Panc1 (cell line): ENCODE measurements around the gene SLC6A17. TPM values are rescaled to one million over a fixed set of nuclear protein-coding genes. Genes with fewer than 3 reads are reported as not detected.

Experiments used
- ATAC-seq: fragments of 200-7000 bp; cut with Tn5 transposase; 2 replicates; pipeline ENCODE4 v1.9.1; 2020; ENCODE audit warnings: mild to moderate bottlenecking, moderate library complexity
- BruUV-seq: library from RNA; stranded (reverse); fragments of 400-500 nt; replicated peaks from 2 replicates; lab custom pipeline; 2021; lab: Mats Ljungman, UMichigan
- CTCF ChIA-PET: fragments of 300-600 bp; sonication (Branson Sonifier 250); formaldehyde crosslinking; loops from one replicate; lab custom pipeline; 2022; ENCODE audit warnings: antibody characterized with exemption; lab: Charles Lee
- POLR2A ChIA-PET: fragments of 300-600 bp; sonication (Branson Sonifier 250); formaldehyde crosslinking; loops from one replicate; lab custom pipeline; 2022; ENCODE audit warnings: antibody characterized with exemption; lab: Charles Lee
- DNase-seq: peaks from one replicate; pipeline ENCODE4 v3.0.0-alpha.2; 2010; ENCODE audit warnings: low read depth, low spot score
- H3K27ac ChIP-seq: 2 replicates; pipeline ENCODE4 v1.5.1; 2011; ENCODE audit warnings: mild to moderate bottlenecking, low read length, inconsistent platforms
- H3K27me3 ChIP-seq: fragments of 200-500 bp; sonication (Bioruptor generic); 2 replicates; pipeline ENCODE4 v1.6.0; 2014; ENCODE audit warnings: low read length, inconsistent platforms; ENCODE audit not compliant: control insufficient read depth, insufficient read depth
- H3K36me3 ChIP-seq: fragments of 200-500 bp; sonication (Bioruptor generic); 2 replicates; pipeline ENCODE4 v1.5.1; 2014; ENCODE audit warnings: inconsistent platforms, mild to moderate bottlenecking, low read length, moderate library complexity; ENCODE audit not compliant: control insufficient read depth, insufficient read depth
- H3K4me1 ChIP-seq: 2 replicates; pipeline ENCODE4 v1.5.1; 2011; ENCODE audit warnings: inconsistent platforms, mild to moderate bottlenecking, low read length, moderate library complexity; ENCODE audit not compliant: control insufficient read depth, insufficient read depth
- H3K4me3 ChIP-seq, 2 experiments: 2 replicates each; pipeline ENCODE4 v1.5.1; 2011 to 2012; ENCODE audit warnings: low read depth in 2 of 2, low read length in 2 of 2, mild to moderate bottlenecking in 2 of 2, inconsistent platforms in 1 of 2, moderate library complexity in 1 of 2
- H3K9me3 ChIP-seq: fragments of 200-500 bp; sonication (Bioruptor generic); 2 replicates; pipeline ENCODE4 v1.5.1; 2014; ENCODE audit warnings: low read depth, mild to moderate bottlenecking, inconsistent platforms, low read length, moderate library complexity; ENCODE audit not compliant: control insufficient read depth, insufficient read depth
- POLR2AphosphoS5 ChIP-seq: IDR thresholded peaks from 2 replicates; pipeline ENCODE4 v1.6.1; 2012; ENCODE audit warnings: mild to moderate bottlenecking, low read depth, low read length, moderate library complexity
- SIN3A ChIP-seq: IDR thresholded peaks from 2 replicates; pipeline ENCODE4 v1.6.1; 2012; ENCODE audit warnings: low read depth, mild to moderate bottlenecking, low read length, moderate library complexity, borderline replicate concordance; ENCODE audit not compliant: insufficient read depth
- TCF7L2 ChIP-seq: IDR thresholded peaks from 2 replicates; pipeline ENCODE4 v1.6.1; 2011; ENCODE audit warnings: mild to moderate bottlenecking, low read depth, low read length, inconsistent platforms
- in situ Hi-C: cut with HindIII; loops from 2 replicates; pipeline ENCODE4 v1.10.0; 2016; ENCODE audit warnings: low sequenced_read_pairs, low pct_unique_long_range_greater_than_20kb
- intact Hi-C: fragments of 100-400 bp; cut with micrococcal nuclease; formaldehyde crosslinking; loops from one replicate; pipeline ENCODE4 v1.10.0; 2022; ENCODE audit not compliant: unreplicated experiment
- total RNA-seq: library from RNA; stranded (reverse); gene quantifications from one replicate; pipeline ENCODE4 v1.2.1, GENCODE V29; 2021; ENCODE audit not compliant: unreplicated experiment
- TF ChIP-seq, protein P1 (sequence below): fragments of 450-650 bp; IDR thresholded peaks from 2 replicates; pipeline ENCODE4 v1.5.1; 2017; ENCODE audit warnings: mild to moderate bottlenecking
- TF ChIP-seq, protein P2 (sequence below), 2 experiments: IDR thresholded peaks; 2 replicates each; pipeline ENCODE4 v1.6.1; 2011 to 2012; ENCODE audit warnings: low read depth in 2 of 2, control low read depth in 1 of 2, low read length in 1 of 2, mild to moderate bottlenecking in 1 of 2, moderate library complexity in 1 of 2; ENCODE audit not compliant: insufficient read depth in 1 of 2

Gene SLC6A17
- total RNA-seq, 1 experiment from 2014 or later = 5.7 TPM

DNA sequence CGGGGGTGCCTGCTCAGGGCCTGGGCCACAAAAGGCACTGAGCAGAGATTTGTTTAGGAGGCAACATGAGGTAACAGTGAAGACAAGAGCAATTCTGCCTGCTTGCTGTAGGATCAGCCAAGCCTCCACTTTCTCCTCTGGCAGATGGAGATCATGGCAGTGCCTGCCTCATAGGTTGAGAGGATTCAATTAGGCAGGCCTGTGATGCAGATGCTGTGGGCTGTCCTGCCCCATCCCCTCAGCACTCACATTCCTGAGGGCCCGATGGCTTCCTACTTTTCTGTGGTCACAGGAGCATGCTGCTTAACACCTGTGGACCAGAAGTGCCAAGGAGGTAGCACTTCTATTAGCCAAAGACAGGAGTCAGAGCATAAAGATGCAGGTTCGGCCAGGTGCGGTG, 39.2 kb upstream of the SLC6A17 start:
- TF ChIP-seq, protein P1, sequence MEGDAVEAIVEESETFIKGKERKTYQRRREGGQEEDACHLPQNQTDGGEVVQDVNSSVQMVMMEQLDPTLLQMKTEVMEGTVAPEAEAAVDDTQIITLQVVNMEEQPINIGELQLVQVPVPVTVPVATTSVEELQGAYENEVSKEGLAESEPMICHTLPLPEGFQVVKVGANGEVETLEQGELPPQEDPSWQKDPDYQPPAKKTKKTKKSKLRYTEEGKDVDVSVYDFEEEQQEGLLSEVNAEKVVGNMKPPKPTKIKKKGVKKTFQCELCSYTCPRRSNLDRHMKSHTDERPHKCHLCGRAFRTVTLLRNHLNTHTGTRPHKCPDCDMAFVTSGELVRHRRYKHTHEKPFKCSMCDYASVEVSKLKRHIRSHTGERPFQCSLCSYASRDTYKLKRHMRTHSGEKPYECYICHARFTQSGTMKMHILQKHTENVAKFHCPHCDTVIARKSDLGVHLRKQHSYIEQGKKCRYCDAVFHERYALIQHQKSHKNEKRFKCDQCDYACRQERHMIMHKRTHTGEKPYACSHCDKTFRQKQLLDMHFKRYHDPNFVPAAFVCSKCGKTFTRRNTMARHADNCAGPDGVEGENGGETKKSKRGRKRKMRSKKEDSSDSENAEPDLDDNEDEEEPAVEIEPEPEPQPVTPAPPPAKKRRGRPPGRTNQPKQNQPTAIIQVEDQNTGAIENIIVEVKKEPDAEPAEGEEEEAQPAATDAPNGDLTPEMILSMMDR = no peak
- TF ChIP-seq SIN3A (no peak), TCF7L2 (no peak)
- intact Hi-C loops (no loop called here), in situ Hi-C loops (no loop called here)
- DNase-seq (no peak), ATAC-seq (no peak)
- no peaks in the 10 kb centered on the region for H3K9me3 ChIP-seq
- ChIA-PET CTCF (no interaction called here), POLR2A (no interaction called here)
- no peak overlapping the region for H3K4me3 ChIP-seq
- no peaks in the 10 kb centered on the region; the same call in 1 of the 2 replicates for H3K27me3 ChIP-seq
- BruUV-seq = no TSS peak
- no peaks in the 10 kb centered on the region for H3K4me1 ChIP-seq
- no peak overlapping the region for H3K27ac ChIP-seq
- H3K36me3 ChIP-seq = no peaks in the 10 kb centered on the region

DNA sequence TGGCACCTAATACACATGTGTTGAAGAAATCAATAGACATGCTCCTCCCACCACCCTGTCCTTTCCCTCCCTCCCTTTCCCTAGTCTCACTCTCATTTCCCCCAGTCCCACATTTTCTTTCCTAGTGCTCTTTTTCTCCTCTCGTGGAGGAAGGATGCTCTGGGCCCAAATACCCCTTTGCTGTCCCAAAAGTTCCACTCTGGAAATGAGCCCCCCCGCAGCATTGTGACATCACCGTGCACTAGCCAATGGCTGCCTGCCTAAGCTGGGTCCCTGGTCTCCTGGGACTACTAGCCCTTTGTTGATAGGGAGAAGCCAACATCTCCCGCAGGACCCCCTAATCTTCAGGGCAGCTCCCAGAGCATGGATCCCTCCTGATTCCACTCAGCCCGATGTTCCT, 38.2 kb upstream of the SLC6A17 start, which contains the start of gene UBL4B:
Gene UBL4B (plus strand): TSS at position 301 of the 400 bp plus-strand sequence. CDS start 92 bp downstream, at position 393.
- ATAC-seq (no peak), DNase-seq (no peak)
- ChIA-PET POLR2A (no interaction called here), CTCF (no interaction called here)
- no peaks in the 10 kb centered on the region; the same call in 1 of the 2 replicates for H3K27me3 ChIP-seq
- intact Hi-C loops = no loop called here
- no peaks in the 10 kb centered on the region for H3K36me3 ChIP-seq
- in situ Hi-C loops = no loop called here
- H3K4me1 ChIP-seq = no peaks in the 10 kb centered on the region
- no peak within 1 kb of the TSS for H3K4me3 ChIP-seq
- no TSS peak for BruUV-seq
- no peak within 1 kb of the TSS for H3K27ac ChIP-seq
- TF ChIP-seq TCF7L2 = no peak
- no peak for TF ChIP-seq SIN3A
- no peak for TF ChIP-seq POLR2AphosphoS5
- TF ChIP-seq, protein P1 = no peak
- TF ChIP-seq, protein P2, sequence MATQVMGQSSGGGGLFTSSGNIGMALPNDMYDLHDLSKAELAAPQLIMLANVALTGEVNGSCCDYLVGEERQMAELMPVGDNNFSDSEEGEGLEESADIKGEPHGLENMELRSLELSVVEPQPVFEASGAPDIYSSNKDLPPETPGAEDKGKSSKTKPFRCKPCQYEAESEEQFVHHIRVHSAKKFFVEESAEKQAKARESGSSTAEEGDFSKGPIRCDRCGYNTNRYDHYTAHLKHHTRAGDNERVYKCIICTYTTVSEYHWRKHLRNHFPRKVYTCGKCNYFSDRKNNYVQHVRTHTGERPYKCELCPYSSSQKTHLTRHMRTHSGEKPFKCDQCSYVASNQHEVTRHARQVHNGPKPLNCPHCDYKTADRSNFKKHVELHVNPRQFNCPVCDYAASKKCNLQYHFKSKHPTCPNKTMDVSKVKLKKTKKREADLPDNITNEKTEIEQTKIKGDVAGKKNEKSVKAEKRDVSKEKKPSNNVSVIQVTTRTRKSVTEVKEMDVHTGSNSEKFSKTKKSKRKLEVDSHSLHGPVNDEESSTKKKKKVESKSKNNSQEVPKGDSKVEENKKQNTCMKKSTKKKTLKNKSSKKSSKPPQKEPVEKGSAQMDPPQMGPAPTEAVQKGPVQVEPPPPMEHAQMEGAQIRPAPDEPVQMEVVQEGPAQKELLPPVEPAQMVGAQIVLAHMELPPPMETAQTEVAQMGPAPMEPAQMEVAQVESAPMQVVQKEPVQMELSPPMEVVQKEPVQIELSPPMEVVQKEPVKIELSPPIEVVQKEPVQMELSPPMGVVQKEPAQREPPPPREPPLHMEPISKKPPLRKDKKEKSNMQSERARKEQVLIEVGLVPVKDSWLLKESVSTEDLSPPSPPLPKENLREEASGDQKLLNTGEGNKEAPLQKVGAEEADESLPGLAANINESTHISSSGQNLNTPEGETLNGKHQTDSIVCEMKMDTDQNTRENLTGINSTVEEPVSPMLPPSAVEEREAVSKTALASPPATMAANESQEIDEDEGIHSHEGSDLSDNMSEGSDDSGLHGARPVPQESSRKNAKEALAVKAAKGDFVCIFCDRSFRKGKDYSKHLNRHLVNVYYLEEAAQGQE (IDR thresholded peaks at IDR 0.05; ENCODE audit: insufficient read depth in 1 of 2, low read depth in 2 of 2, low read length in 1 of 2) = no peak
- no peaks in the 10 kb centered on the region for H3K9me3 ChIP-seq
